ENCODE measurements around the gene ABR. TPM values are rescaled to one million over a fixed set of nuclear protein-coding genes. Genes with fewer than 3 reads are reported as not detected.

The ABR gene
- total and polyA plus RNA-seq, 10 donors: 18.5 to 183 (median 121) TPM

GRCh38 chr17:1145311-1145986, 34.3 kb downstream of the ABR start:
- Histone ChIP-seq H3K27me3 (replicated peaks in 1 of 7) (no peaks in the 10 kb centered on the region), H3K4me1 (no peaks in the 10 kb centered on the region), H3K27ac (no peak overlapping the region), H3K4me3 (no peak overlapping the region), H3K9me3 (no peaks in the 10 kb centered on the region), H3K36me3 (peaks cover 0 to 22% (median 10%) of the 10 kb centered on the region in 6 donors)
- WGBS, 5 donors: 89 to 95% (median 92%) methylated on average over 13 to 14 of the region's 14 CpGs
- TF ChIP-seq POLR2A (IDR thresholded peaks at IDR 0.05): no peak
- peak in 1 of 3 donors; percentile 21 for TF ChIP-seq POLR2AphosphoS5 (IDR thresholded peaks at IDR 0.05)
- DNase-seq: no peak
- intact Hi-C loops (cut with DNase I; ENCODE audit: low total_unique reads): no loop called here

GRCh38 chr17:1144162-1144561, 35.6 kb downstream of the ABR start:
- TF ChIP-seq CTCF (IDR thresholded peaks at IDR 0.05 in 8 of 11, conservative IDR thresholded peaks at IDR 0.05 in 3 of 11) (no peak), POLR2A (IDR thresholded peaks at IDR 0.05) (no peak), POLR2AphosphoS5 (IDR thresholded peaks at IDR 0.05) (no peak)
- H3K27ac ChIP-seq: no peak overlapping the region

GRCh38 chr17:1143573-1143972, 36.2 kb downstream of the ABR start:
- H3K4me3 ChIP-seq: no peak overlapping the region
- H3K27me3 ChIP-seq (replicated peaks in 1 of 7): no peaks in the 10 kb centered on the region
- DNase-seq: no peak
- H3K4me1 ChIP-seq: no peaks in the 10 kb centered on the region
- intact Hi-C loops (cut with DNase I; ENCODE audit: low total_unique reads): no loop called here
- H3K36me3 ChIP-seq: peaks cover 0 to 5% (median 0%) of the 10 kb centered on the region in 6 donors
- TF ChIP-seq CTCF (IDR thresholded peaks at IDR 0.05 in 8 of 11, conservative IDR thresholded peaks at IDR 0.05 in 3 of 11) (no peak), POLR2A (IDR thresholded peaks at IDR 0.05) (no peak), POLR2AphosphoS5 (IDR thresholded peaks at IDR 0.05) (no peak)
- no peak overlapping the region for H3K27ac ChIP-seq
- no peaks in the 10 kb centered on the region for H3K9me3 ChIP-seq
- 75 to 87% (median 83%) methylated on average over 9 to 10 of the region's 10 CpGs for WGBS, 5 donors

More at GRCh38 chr17:1144162-1144561, 35.6 kb downstream of the ABR start:
- WGBS, 5 donors: 83 to 89% (median 85%) methylated on average over 17 of the region's 17 CpGs
- peaks cover 0 to 9% (median 0%) of the 10 kb centered on the region in 6 donors for H3K36me3 ChIP-seq
- DNase-seq: no peak
- H3K9me3 ChIP-seq: no peaks in the 10 kb centered on the region
- H3K4me1 ChIP-seq: no peaks in the 10 kb centered on the region
- intact Hi-C loops (cut with DNase I; ENCODE audit: low total_unique reads): no loop called here
- H3K4me3 ChIP-seq: no peak overlapping the region
- no peaks in the 10 kb centered on the region for H3K27me3 ChIP-seq (replicated peaks in 1 of 7)

- Histone ChIP-seq H3K4me3 (no peak overlapping the region), H3K36me3 (no peaks in the 10 kb centered on the region), H3K9me3 (no peaks in the 10 kb centered on the region), H3K27me3 (replicated peaks in 1 of 7) (no peaks in the 10 kb centered on the region), H3K27ac (no peak overlapping the region), H3K4me1 (no peaks in the 10 kb centered on the region)
- DNase-seq: no peak
- intact Hi-C loops (cut with DNase I; ENCODE audit: low total_unique reads): no loop called here
- 89 to 96% (median 95%) methylated on average over 13 to 14 of the region's 14 CpGs for WGBS, 5 donors
- no peak for TF ChIP-seq CTCF (IDR thresholded peaks at IDR 0.05 in 8 of 11, conservative IDR thresholded peaks at IDR 0.05 in 3 of 11)
- TF ChIP-seq POLR2AphosphoS5 (IDR thresholded peaks at IDR 0.05): no peak
- no peak for TF ChIP-seq POLR2A (IDR thresholded peaks at IDR 0.05)
Observed at GRCh38 chr17:1142561-1142971, 37.2 kb downstream of the ABR start.

All from spleen (tissue), 11 donors.